Measurements from ENCODE around the gene LHCGR. TPM values are rescaled to one million over a fixed set of nuclear protein-coding genes. Genes with fewer than 3 reads are reported as not detected.

LHCGR gene
- total RNA-seq, result 1 to 10 TPM in 3 of 4 donors, under 1 TPM in 1; 0.20 to 2.2 (median 1.5) TPM

DNA sequence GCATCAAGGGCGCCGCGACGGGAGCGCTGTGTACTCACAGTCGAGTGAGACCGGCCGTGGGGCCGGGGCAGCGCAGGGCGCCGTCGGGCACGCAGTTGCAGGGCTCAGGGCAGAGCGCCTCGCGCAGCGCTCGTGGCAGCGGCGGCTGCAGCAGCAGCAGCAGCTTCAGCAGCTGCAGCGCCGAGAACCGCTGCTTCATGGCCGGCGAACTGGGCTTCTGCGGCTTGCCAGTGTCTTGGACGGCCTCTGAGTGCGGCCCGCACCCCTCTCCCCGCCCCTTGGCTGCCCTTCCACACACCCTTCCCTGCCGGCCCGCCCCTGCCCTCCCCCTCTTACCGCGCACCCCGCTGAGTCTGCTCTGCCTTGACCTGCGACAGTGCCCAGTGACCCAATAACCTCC is at the start of gene LHCGR:
LHCGR (minus strand) TSS at position 252 of the 400 bp plus-strand sequence; CDS start at position 199, 53 bp downstream.
- Histone ChIP-seq H3K36me3 (no peaks in the 10 kb centered on the region), H3K27ac (peak within 1 kb of the TSS in 2 of 4 donors; percentile 29 to 74), H3K27me3 (peaks cover 6% of the 10 kb centered on the region), H3K4me3 (peak within 1 kb of the TSS; percentile 4 to 49), H3K9me3 (no peaks in the 10 kb centered on the region), H3K4me1 (peaks cover 0 to 14% (median 7%) of the 10 kb centered on the region in 3 donors)
- peak; percentile 55 for ATAC-seq
- 0 to 20% methylated on average over 1 to 14 of the region's 37 CpGs for WGBS, 2 donors (ENCODE audit: low coverage in 1 of 2)
- no peak for TF ChIP-seq POLR2A (IDR thresholded peaks at IDR 0.05)
- TF ChIP-seq POLR2AphosphoS5 (IDR thresholded peaks at IDR 0.05), result no peak
- TF ChIP-seq, protein P1, sequence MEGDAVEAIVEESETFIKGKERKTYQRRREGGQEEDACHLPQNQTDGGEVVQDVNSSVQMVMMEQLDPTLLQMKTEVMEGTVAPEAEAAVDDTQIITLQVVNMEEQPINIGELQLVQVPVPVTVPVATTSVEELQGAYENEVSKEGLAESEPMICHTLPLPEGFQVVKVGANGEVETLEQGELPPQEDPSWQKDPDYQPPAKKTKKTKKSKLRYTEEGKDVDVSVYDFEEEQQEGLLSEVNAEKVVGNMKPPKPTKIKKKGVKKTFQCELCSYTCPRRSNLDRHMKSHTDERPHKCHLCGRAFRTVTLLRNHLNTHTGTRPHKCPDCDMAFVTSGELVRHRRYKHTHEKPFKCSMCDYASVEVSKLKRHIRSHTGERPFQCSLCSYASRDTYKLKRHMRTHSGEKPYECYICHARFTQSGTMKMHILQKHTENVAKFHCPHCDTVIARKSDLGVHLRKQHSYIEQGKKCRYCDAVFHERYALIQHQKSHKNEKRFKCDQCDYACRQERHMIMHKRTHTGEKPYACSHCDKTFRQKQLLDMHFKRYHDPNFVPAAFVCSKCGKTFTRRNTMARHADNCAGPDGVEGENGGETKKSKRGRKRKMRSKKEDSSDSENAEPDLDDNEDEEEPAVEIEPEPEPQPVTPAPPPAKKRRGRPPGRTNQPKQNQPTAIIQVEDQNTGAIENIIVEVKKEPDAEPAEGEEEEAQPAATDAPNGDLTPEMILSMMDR (IDR thresholded peaks at IDR 0.05), result no peak
- no peak for TF ChIP-seq EP300 (IDR thresholded peaks at IDR 0.05)

DNA sequence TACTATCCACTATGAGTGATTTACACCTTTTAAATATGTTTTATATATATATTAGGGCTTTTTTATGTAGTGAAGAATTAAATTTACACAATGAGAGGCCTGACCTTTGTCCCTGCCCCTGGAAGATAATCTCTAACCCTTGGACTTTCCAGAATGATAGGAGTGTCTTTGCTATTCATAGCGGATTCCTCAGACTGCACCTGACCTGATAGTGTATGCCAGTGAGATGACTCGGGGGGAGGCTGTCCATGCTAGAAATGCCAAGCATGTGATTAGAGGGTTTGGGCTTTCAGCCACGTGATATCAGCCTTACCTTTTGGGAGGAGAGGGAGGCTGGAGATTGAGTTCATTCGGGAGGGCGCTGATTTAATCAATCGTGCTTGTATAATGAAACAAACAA is 44.1 kb upstream of the LHCGR start:
- no peak overlapping the region for H3K27ac ChIP-seq
- no peaks in the 10 kb centered on the region for H3K27me3 ChIP-seq
- 69 to 80% methylated on average over 1 to 6 of the region's 6 CpGs for WGBS, 2 donors (ENCODE audit: low coverage in 1 of 2)
- no peaks in the 10 kb centered on the region for H3K4me1 ChIP-seq
- H3K36me3 ChIP-seq, result no peaks in the 10 kb centered on the region
- H3K4me3 ChIP-seq, result no peak overlapping the region
- TF ChIP-seq POLR2A (IDR thresholded peaks at IDR 0.05) (no peak), EP300 (IDR thresholded peaks at IDR 0.05) (no peak), POLR2AphosphoS5 (IDR thresholded peaks at IDR 0.05) (no peak)
- TF ChIP-seq, protein P1 (IDR thresholded peaks at IDR 0.05), result no peak
- H3K9me3 ChIP-seq, result no peaks in the 10 kb centered on the region
- ATAC-seq, result no peak

DNA sequence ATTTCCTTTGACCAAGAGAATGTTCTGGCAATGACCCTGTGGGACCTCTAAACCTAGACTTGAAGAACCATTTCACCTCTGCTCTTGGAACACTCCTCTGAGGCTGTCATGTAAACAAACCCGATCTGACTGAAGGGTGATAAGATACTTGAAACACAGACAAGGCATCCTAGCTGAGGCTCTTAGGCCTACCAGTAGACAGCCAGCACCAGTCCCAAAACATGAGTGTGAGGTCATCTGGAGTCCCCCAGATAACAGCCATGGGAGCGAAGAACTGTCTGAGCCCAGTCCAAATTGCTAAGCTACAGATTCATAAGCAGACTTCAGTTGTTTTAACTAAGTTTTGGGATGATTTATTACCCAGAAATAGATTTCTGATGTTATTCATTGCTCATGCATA is 39.5 kb upstream of the LHCGR start:
- Histone ChIP-seq H3K4me1 (no peaks in the 10 kb centered on the region), H3K27ac (no peak overlapping the region), H3K4me3 (no peak overlapping the region), H3K27me3 (no peaks in the 10 kb centered on the region), H3K9me3 (no peaks in the 10 kb centered on the region), H3K36me3 (no peaks in the 10 kb centered on the region)
- WGBS, 2 donors (ENCODE audit: low coverage in 1 of 2), result 44 to 86% methylated on average over 1 to 2 of the region's 2 CpGs
- no peak for ATAC-seq
- TF ChIP-seq POLR2AphosphoS5 (IDR thresholded peaks at IDR 0.05) (no peak), POLR2A (IDR thresholded peaks at IDR 0.05) (no peak), EP300 (IDR thresholded peaks at IDR 0.05) (no peak)
- TF ChIP-seq, protein P1 (IDR thresholded peaks at IDR 0.05), result no peak

DNA sequence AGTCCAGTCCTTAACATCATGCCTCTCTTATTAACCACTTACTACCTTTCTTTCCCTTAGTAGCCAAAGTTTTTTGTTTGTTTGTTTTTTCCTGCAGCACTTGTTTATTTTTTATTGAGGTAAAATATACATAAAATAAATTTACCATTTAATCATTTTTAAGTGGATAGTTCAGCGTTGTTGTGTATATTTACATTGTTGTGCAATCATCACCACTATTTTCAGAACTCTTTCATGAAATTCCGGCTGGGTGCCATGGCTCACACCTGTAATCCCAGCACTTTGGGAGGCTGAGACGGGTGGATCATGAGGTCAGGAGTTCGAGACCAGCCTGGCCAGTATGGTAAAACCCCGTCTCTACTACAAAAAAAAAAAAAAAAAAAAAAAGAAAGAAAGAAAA is 38.1 kb upstream of the LHCGR start:
- H3K36me3 ChIP-seq, result no peaks in the 10 kb centered on the region
- no peaks in the 10 kb centered on the region for H3K9me3 ChIP-seq
- no peaks in the 10 kb centered on the region for H3K27me3 ChIP-seq
- TF ChIP-seq EP300 (IDR thresholded peaks at IDR 0.05) (no peak), POLR2AphosphoS5 (IDR thresholded peaks at IDR 0.05) (no peak), POLR2A (IDR thresholded peaks at IDR 0.05) (no peak)
- TF ChIP-seq, protein P1 (IDR thresholded peaks at IDR 0.05), result no peak
- 70% methylated on average over 1 of the region's 5 CpGs; no CpG with 5 or more reads in 1 of the 2 donors for WGBS, 2 donors (ENCODE audit: low coverage in 1 of 2)
- no peak overlapping the region for H3K27ac ChIP-seq
- no peak overlapping the region for H3K4me3 ChIP-seq
- no peak for ATAC-seq
- H3K4me1 ChIP-seq, result no peaks in the 10 kb centered on the region

DNA sequence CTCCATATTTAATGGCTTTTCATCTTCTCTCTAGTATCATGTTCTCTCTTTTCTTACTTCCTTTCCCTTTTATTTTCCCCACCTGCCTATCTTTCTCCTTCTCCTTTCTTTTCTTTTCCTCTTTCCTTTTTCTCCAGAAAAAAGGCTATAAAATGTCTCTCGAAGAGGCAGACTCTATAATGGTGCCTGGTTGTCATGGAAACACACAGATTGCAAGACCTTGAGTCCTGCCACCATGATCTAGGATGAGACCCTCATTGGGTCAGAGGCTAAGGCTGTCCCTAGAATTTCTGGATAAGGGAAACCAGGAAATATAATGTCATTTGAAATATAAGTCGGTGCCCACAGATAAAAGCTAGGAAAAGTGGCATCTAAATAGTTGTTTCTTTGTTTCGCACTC is 36.5 kb upstream of the LHCGR start:
- H3K27me3 ChIP-seq, result no peaks in the 10 kb centered on the region
- no peaks in the 10 kb centered on the region for H3K9me3 ChIP-seq
- 79 to 94% methylated on average over 3 of the region's 3 CpGs for WGBS, 2 donors (ENCODE audit: low coverage in 1 of 2)
- ATAC-seq, result no peak
- H3K4me3 ChIP-seq, result no peak overlapping the region
- no peaks in the 10 kb centered on the region for H3K36me3 ChIP-seq
- no peak overlapping the region for H3K27ac ChIP-seq
- TF ChIP-seq POLR2AphosphoS5 (IDR thresholded peaks at IDR 0.05), result no peak
- TF ChIP-seq, protein P1 (IDR thresholded peaks at IDR 0.05), result no peak
- no peak for TF ChIP-seq EP300 (IDR thresholded peaks at IDR 0.05)
- no peak for TF ChIP-seq POLR2A (IDR thresholded peaks at IDR 0.05)
- H3K4me1 ChIP-seq, result no peaks in the 10 kb centered on the region

Data from gastroesophageal sphincter (tissue), 4 donors.